A549 (cell line): ENCODE data around the gene KRTAP5-2.

Source experiments
- CTCF ChIP-seq: fragments of >200 bp; sonication (Bioruptor Twin); formaldehyde crosslinking; IDR thresholded peaks from 3 replicates; pipeline ENCODE4 v1.5.1; 2016
- ESRRA ChIP-seq: fragments of 150-350 bp; IDR thresholded peaks from 2 replicates; pipeline ENCODE4 v1.6.1; 2014; ENCODE audit warnings: mild to moderate bottlenecking, low read length, borderline replicate concordance
- GATA3 ChIP-seq: IDR thresholded peaks from 2 replicates; pipeline ENCODE4 v1.6.1; 2012; ENCODE audit warnings: borderline replicate concordance
- HDAC2 ChIP-seq: fragments of 200-600 bp; sonication (generic); IDR thresholded peaks from 2 replicates; pipeline ENCODE4 v1.6.1; 2016
- MAFK ChIP-seq: fragments of 450-650 bp; IDR thresholded peaks from 2 replicates; pipeline ENCODE4 v1.6.1; 2014; ENCODE audit not compliant: partially characterized antibody
- RAD21 ChIP-seq, 2 experiments: fragments of >200 bp in 1 of 2; sonication (Bioruptor Twin) in 1 of 2; formaldehyde crosslinking in 1 of 2; IDR thresholded peaks in 1 of 2; conservative IDR thresholded peaks in 1 of 2; 2 replicates in 1 of 2; 3 replicates in 1 of 2; pipeline ENCODE4 v1.6.1; 2012 to 2018; ENCODE audit warnings: inconsistent platforms in 1 of 2
- RFX5 ChIP-seq: fragments of 450-650 bp; IDR thresholded peaks from 2 replicates; pipeline ENCODE4 v1.7.1; 2014; ENCODE audit warnings: antibody characterized with exemption, mild to moderate bottlenecking, moderate library complexity
- TF ChIP-seq, protein P1 (sequence below): fragments of 200-600 bp; sonication (generic); IDR thresholded peaks from 2 replicates; pipeline ENCODE4 v1.6.1; 2016; ENCODE audit warnings: antibody characterized with exemption, mild to moderate bottlenecking, moderate library complexity

DNA sequence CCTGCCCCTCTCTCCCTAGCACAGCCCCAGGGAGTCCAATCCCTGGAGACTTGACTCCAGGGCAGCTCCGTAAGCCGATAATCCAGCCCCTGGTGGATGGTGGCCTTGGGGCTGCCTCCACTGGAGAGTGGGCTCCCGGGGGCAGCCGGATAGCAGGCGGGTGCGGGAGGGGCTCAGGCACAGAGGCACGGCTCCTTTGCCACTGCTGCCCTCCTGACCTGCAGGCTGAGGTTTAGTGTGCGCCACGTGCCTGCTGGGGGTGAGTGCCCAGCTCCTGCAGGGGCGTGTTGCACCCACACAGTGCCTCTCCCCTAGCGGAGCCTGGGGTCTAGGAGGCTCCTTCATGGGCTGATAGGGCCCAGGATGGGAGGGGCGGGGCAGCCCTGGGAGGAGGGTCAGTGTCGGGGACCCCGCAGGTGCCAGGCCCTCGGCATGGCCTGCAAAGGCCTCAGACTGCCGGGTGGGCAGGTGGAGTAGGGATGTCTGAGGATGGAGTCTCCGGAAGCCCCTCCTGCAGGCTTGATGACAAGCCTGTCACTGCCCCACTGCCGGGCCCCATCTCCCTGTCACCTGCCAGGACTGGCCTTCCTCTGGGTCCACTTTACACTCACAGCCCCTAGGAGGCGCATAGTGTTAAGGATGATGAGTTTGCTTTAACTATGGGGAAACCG lies 31.6 kb downstream of the KRTAP5-2 start:
- TF ChIP-seq CTCF (0 out of 3 replicates have a peak, but pooled peaks have one; percentile 15), GATA3 (no peak), MAFK (no peak), RAD21 (conservative IDR thresholded peaks at IDR 0.05 in 1 of 2, IDR thresholded peaks at IDR 0.05 in 1 of 2) (no peak), RFX5 (no peak), HDAC2 (no peak), ESRRA (no peak)
- TF ChIP-seq, protein P1, sequence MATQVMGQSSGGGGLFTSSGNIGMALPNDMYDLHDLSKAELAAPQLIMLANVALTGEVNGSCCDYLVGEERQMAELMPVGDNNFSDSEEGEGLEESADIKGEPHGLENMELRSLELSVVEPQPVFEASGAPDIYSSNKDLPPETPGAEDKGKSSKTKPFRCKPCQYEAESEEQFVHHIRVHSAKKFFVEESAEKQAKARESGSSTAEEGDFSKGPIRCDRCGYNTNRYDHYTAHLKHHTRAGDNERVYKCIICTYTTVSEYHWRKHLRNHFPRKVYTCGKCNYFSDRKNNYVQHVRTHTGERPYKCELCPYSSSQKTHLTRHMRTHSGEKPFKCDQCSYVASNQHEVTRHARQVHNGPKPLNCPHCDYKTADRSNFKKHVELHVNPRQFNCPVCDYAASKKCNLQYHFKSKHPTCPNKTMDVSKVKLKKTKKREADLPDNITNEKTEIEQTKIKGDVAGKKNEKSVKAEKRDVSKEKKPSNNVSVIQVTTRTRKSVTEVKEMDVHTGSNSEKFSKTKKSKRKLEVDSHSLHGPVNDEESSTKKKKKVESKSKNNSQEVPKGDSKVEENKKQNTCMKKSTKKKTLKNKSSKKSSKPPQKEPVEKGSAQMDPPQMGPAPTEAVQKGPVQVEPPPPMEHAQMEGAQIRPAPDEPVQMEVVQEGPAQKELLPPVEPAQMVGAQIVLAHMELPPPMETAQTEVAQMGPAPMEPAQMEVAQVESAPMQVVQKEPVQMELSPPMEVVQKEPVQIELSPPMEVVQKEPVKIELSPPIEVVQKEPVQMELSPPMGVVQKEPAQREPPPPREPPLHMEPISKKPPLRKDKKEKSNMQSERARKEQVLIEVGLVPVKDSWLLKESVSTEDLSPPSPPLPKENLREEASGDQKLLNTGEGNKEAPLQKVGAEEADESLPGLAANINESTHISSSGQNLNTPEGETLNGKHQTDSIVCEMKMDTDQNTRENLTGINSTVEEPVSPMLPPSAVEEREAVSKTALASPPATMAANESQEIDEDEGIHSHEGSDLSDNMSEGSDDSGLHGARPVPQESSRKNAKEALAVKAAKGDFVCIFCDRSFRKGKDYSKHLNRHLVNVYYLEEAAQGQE = no peak
